H1 (cell line): ENCODE measurements around the gene STX8. TPM values are rescaled to one million over a fixed set of nuclear protein-coding genes. Genes with fewer than 3 reads are reported as not detected.

Experiments
- CTCF ChIA-PET: fragments of 300-600 bp; sonication (Branson Sonifier 250); formaldehyde crosslinking; loops from one replicate; lab custom pipeline; 2021; ENCODE audit not compliant: partially characterized antibody; lab: Charles Lee
- POLR2A ChIA-PET: fragments of 300-600 bp; sonication (Branson Sonifier 250); formaldehyde crosslinking; loops from one replicate; lab custom pipeline; 2021; ENCODE audit warnings: inconsistent platforms; ENCODE audit not compliant: partially characterized antibody; lab: Charles Lee
- DNase-seq, 2 experiments: peaks; one replicate each; pipeline versions ENCODE4 v3.0.0 to v3.0.0-alpha.2; 2010 to 2022; ENCODE audit warnings: low spot score in 2 of 2, low read depth in 1 of 2, mixed read lengths in 1 of 2
- FAIRE-seq: peaks from 2 replicates; lab custom pipeline; 2011; peaks lifted over from hg19 to GRCh38; lab: Jason Lieb, UNC
- H2AFZ ChIP-seq: 2 replicates; pipeline ENCODE4 v1.8.1; 2012; ENCODE audit warnings: low read length, inconsistent platforms
- H2AK5ac ChIP-seq: 2 replicates; pipeline ENCODE4 v1.6.1; 2013; ENCODE audit warnings: low read depth, low read length
- H2BK120ac ChIP-seq: replicated peaks from 2 replicates; pipeline ENCODE3; 2013; ENCODE audit warnings: low read depth, low read length, inconsistent platforms
- H2BK12ac ChIP-seq: 2 replicates; pipeline ENCODE4 v1.6.1; 2013; ENCODE audit warnings: low read depth, low read length
- H2BK15ac ChIP-seq: 2 replicates; pipeline ENCODE4 v1.6.1; 2013; ENCODE audit warnings: low read length
- H2BK20ac ChIP-seq: 2 replicates; pipeline ENCODE4 v1.6.1; 2013; ENCODE audit warnings: low read length
- H2BK5ac ChIP-seq: 2 replicates; pipeline ENCODE4 v1.6.1; 2013; ENCODE audit warnings: low read depth, low read length
- H3K14ac ChIP-seq: 2 replicates; pipeline ENCODE4 v1.6.1; 2013; ENCODE audit warnings: inconsistent platforms; ENCODE audit not compliant: insufficient read length
- H3K18ac ChIP-seq: 2 replicates; pipeline ENCODE4 v1.6.1; 2013; ENCODE audit warnings: low read length; ENCODE audit errors: extremely low read depth
- H3K23ac ChIP-seq: 2 replicates; pipeline ENCODE4 v1.6.1; 2013; ENCODE audit warnings: inconsistent platforms; ENCODE audit not compliant: insufficient read length
- H3K23me2 ChIP-seq: 2 replicates; pipeline ENCODE4 v1.6.1; 2013; ENCODE audit warnings: low read depth, low read length
- H3K27ac ChIP-seq: 2 replicates; pipeline ENCODE4 v1.6.1; 2011; ENCODE audit warnings: low read depth, low read length, inconsistent platforms
- H3K27me3 ChIP-seq, 4 experiments: replicated peaks in 1 of 4; 1 replicate in 1 of 4; 2 replicates in 3 of 4; pipeline versions ENCODE4 v1.6.1 to v1.8.1; 2011 to 2013; ENCODE audit warnings: low read length in 3 of 4, mild to moderate bottlenecking in 3 of 4, inconsistent platforms in 2 of 4, mixed read lengths in 2 of 4, moderate library complexity in 1 of 4; ENCODE audit not compliant: control insufficient read depth in 3 of 4, insufficient read depth in 3 of 4; ENCODE audit errors: extremely low read depth in 1 of 4
- H3K36me3 ChIP-seq, 4 experiments: 2 replicates each; pipeline versions ENCODE4 v1.6.1 to v1.8.1; 2011 to 2013; ENCODE audit warnings: mild to moderate bottlenecking in 4 of 4, low read length in 3 of 4, moderate library complexity in 2 of 4, control low read depth in 1 of 4, inconsistent platforms in 1 of 4; ENCODE audit not compliant: insufficient read depth in 4 of 4, control insufficient read depth in 2 of 4
- H3K4ac ChIP-seq: replicated peaks from 2 replicates; pipeline ENCODE3; 2013; ENCODE audit warnings: low read length, low read depth, mixed read lengths, inconsistent platforms; ENCODE audit not compliant: insufficient read length
- H3K4me1 ChIP-seq, 4 experiments: replicated peaks in 1 of 4; 1 replicate in 1 of 4; 2 replicates in 3 of 4; pipeline versions ENCODE4 v1.6.1 to v1.8.1; 2011 to 2013; ENCODE audit warnings: low read length in 3 of 4, inconsistent platforms in 2 of 4, mixed read lengths in 1 of 4; ENCODE audit not compliant: insufficient read depth in 4 of 4, control insufficient read depth in 3 of 4
- H3K4me2 ChIP-seq, 2 experiments: 2 replicates each; pipeline versions ENCODE4 v1.6.1 to v1.8.1; 2011 to 2013; ENCODE audit warnings: low read depth in 2 of 2, low read length in 2 of 2, control low read depth in 1 of 2, inconsistent platforms in 1 of 2, mild to moderate bottlenecking in 1 of 2; ENCODE audit not compliant: insufficient read depth in 1 of 2
- H3K4me3 ChIP-seq, 4 experiments: fragments of 200-600, 300-600 bp in 1 of 4; sonication (generic), shearing (Covaris generic), sonication (Bioruptor Twin) in 1 of 4; 2 replicates each; pipeline versions ENCODE4 v1.5.1 to v1.8.1; 2011 to 2016; ENCODE audit warnings: low read length in 4 of 4, low read depth in 3 of 4, control low read depth in 2 of 4, inconsistent platforms in 2 of 4, mild to moderate bottlenecking in 2 of 4, mixed read lengths in 1 of 4, moderate library complexity in 1 of 4; ENCODE audit not compliant: insufficient read depth in 2 of 4; ENCODE audit errors: extremely low read depth in 1 of 4
- H3K56ac ChIP-seq: replicated peaks from 2 replicates; pipeline ENCODE3; 2013; ENCODE audit warnings: low read depth, mild to moderate bottlenecking, mixed read lengths, low read length, inconsistent platforms; ENCODE audit not compliant: insufficient read length
- H3K79me1 ChIP-seq: 2 replicates; pipeline ENCODE4 v1.6.1; 2013; ENCODE audit warnings: low read depth, low read length, control low read depth
- H3K79me2 ChIP-seq, 2 experiments: 2 replicates each; pipeline versions ENCODE4 v1.6.1 to v1.8.1; 2012 to 2013; ENCODE audit warnings: low read length in 2 of 2, mild to moderate bottlenecking in 2 of 2, inconsistent platforms in 1 of 2; ENCODE audit not compliant: insufficient read depth in 2 of 2, control insufficient read depth in 1 of 2
- H3K9ac ChIP-seq, 4 experiments: replicated peaks in 1 of 4; 1 replicate in 1 of 4; 2 replicates in 3 of 4; pipeline versions ENCODE4 v1.6.1 to v1.8.1; 2011 to 2013; ENCODE audit warnings: low read depth in 3 of 4, low read length in 3 of 4, control low read depth in 2 of 4, mild to moderate bottlenecking in 2 of 4, moderate library complexity in 2 of 4, inconsistent platforms in 1 of 4; ENCODE audit errors: extremely low read depth in 1 of 4
- H3K9me3 ChIP-seq, 2 experiments: 2 replicates each; pipeline versions ENCODE4 v1.6.1 to v1.8.1; 2012 to 2013; ENCODE audit warnings: mild to moderate bottlenecking in 2 of 2, moderate library complexity in 2 of 2, control low read depth in 1 of 2, inconsistent platforms in 1 of 2, low read depth in 1 of 2, low read length in 1 of 2, mixed read lengths in 1 of 2; ENCODE audit not compliant: insufficient read depth in 2 of 2
- H4K20me1 ChIP-seq, 2 experiments: replicated peaks in 1 of 2; 2 replicates each; pipeline versions ENCODE3 to v1.8.1; 2011 to 2013; ENCODE audit warnings: inconsistent platforms in 2 of 2, low read length in 2 of 2, mild to moderate bottlenecking in 1 of 2; ENCODE audit not compliant: insufficient read depth in 2 of 2, control insufficient read depth in 1 of 2
- H4K5ac ChIP-seq: 2 replicates; pipeline ENCODE4 v1.6.1; 2013; ENCODE audit warnings: low read length, low read depth, mixed read lengths, inconsistent platforms; ENCODE audit not compliant: insufficient read length
- H4K8ac ChIP-seq: 2 replicates; pipeline ENCODE4 v1.8.0; 2013; ENCODE audit warnings: mild to moderate bottlenecking, moderate library complexity, low read length, inconsistent platforms; ENCODE audit not compliant: insufficient read depth; ENCODE audit errors: extremely low read depth
- H4K91ac ChIP-seq: replicated peaks from 2 replicates; pipeline ENCODE3; 2013; ENCODE audit warnings: low read length, mixed read lengths, inconsistent platforms; ENCODE audit not compliant: insufficient read length
- CREB1 ChIP-seq: IDR thresholded peaks from 2 replicates; pipeline ENCODE4 v1.6.1; 2012; ENCODE audit warnings: inconsistent platforms
- EGR1 ChIP-seq: IDR thresholded peaks from 2 replicates; pipeline ENCODE4 v1.6.1; 2011; ENCODE audit warnings: low read depth, low read length, borderline replicate concordance
- EZH2 ChIP-seq: fragments of 200-600 bp; sonication (generic); IDR thresholded peaks from 2 replicates; pipeline ENCODE4 v1.7.1; 2012; ENCODE audit warnings: low read depth, mild to moderate bottlenecking, moderate library complexity, low read length, inconsistent platforms; ENCODE audit not compliant: severe bottlenecking
- FOSL1 ChIP-seq: IDR thresholded peaks from 2 replicates; pipeline ENCODE4 v1.6.1; 2011; ENCODE audit warnings: mild to moderate bottlenecking, low read depth, low read length, moderate library complexity; ENCODE audit not compliant: insufficient read depth
- KDM5A ChIP-seq: fragments of 200-600 bp; IDR thresholded peaks from 2 replicates; pipeline ENCODE4 v1.7.1; 2012; ENCODE audit warnings: mild to moderate bottlenecking, low read length, inconsistent platforms, mixed read lengths
- POLR2AphosphoS5 ChIP-seq: IDR thresholded peaks from 2 replicates; pipeline ENCODE4 v1.6.1; 2011; ENCODE audit warnings: low read depth, low read length
- RBBP5 ChIP-seq: IDR thresholded peaks from 2 replicates; pipeline ENCODE4 v1.7.1; 2012; ENCODE audit warnings: low read depth, mild to moderate bottlenecking, inconsistent platforms, low read length, moderate library complexity, borderline replicate concordance
- RNF2 ChIP-seq: fragments of 200-900, 300-1000 bp; sonication (generic); IDR thresholded peaks from 2 replicates; pipeline ENCODE4 v1.7.1; 2016; ENCODE audit warnings: borderline replicate concordance, low read depth, mild to moderate bottlenecking, antibody characterized with exemption, low read length; ENCODE audit not compliant: poor library complexity, severe bottlenecking; ENCODE audit errors: missing control alignments
- SUZ12 ChIP-seq: fragments of 200-600 bp; sonication (generic); IDR thresholded peaks from 2 replicates; pipeline ENCODE4 v1.6.1; 2012; ENCODE audit warnings: mild to moderate bottlenecking, inconsistent platforms, low read length, moderate library complexity, mixed read lengths
- WGBS, 2 experiments: shearing (Covaris generic) in 1 of 2; methylation state at CpG; one replicate each; pipeline versions ENCODE4 v1.1.6 to v1.1.7; 2013 to 2015; ENCODE audit warnings: low lambda C conversion rate in 2 of 2, mixed read lengths in 2 of 2, inconsistent platforms in 1 of 2, low coverage in 1 of 2, missing lambda C conversion rate in 1 of 2; ENCODE audit not compliant: insufficient replicate concordance in 2 of 2, insufficient coverage in 1 of 2, insufficient read length in 1 of 2; ENCODE audit errors: extremely low coverage in 1 of 2, missing lambda C conversion rate in 1 of 2; 5-methylcytosine and 5-hydroxymethylcytosine counted together
- polyA plus RNA-seq, 7 experiments: library from polyadenylated mRNA; depleted of rRNA in 3 of 7; stranded (reverse) in 5 of 7; unstranded in 2 of 7; fragments of >200 nt in 5 of 7; fragments of 200-250 nt in 2 of 7; gene quantifications; 1 replicate in 5 of 7; 2 replicates in 1 of 7; 4 replicates in 1 of 7; pipeline versions ENCODE4 v1.2.1 to v1.2.3, GENCODE V29; 2011 to 2013; ENCODE audit warnings: missing spikeins in 2 of 7, mixed read lengths in 2 of 7
- total RNA-seq: library from RNA; stranded (reverse); fragmentation: NEBNext Ultra II Directional; extraction: Animal tissue kit (Norgen Biotek cat#: 25700); gene quantifications from 2 replicates; pipeline ENCODE4 v1.2.1, GENCODE V29; 2021
- TF ChIP-seq, protein P1 (sequence below): IDR thresholded peaks from 2 replicates; pipeline ENCODE4 v1.6.1; 2012; ENCODE audit warnings: inconsistent platforms
- TF ChIP-seq, protein P2 (sequence below): IDR thresholded peaks from 2 replicates; pipeline ENCODE4 v1.6.1; 2012; ENCODE audit warnings: low read length, inconsistent platforms

STX8 gene
- total and polyA plus RNA-seq, 2 of the 8 experiments (the other 6 are each of a cell fraction or from before 2014, with no cell fraction given), result 22.8 to 42.5 TPM

- Histone ChIP-seq H3K79me1 (no peaks in the 10 kb centered on the region), H2BK15ac (no peak overlapping the region), H3K27me3 (no peaks in the 10 kb centered on the region), H2AFZ (no peak overlapping the region), H3K23ac (no peak overlapping the region), H3K4me2 (no peak overlapping the region), H4K8ac (no peak overlapping the region), H3K18ac (no peak overlapping the region), H3K56ac (no peak overlapping the region), H2BK5ac (no peak overlapping the region), H4K20me1 (no peaks in the 10 kb centered on the region), H2BK20ac (no peak overlapping the region), H2BK120ac (no peak overlapping the region), H3K9ac (no peak overlapping the region), H2BK12ac (no peak overlapping the region), H3K36me3 (no peaks in the 10 kb centered on the region), H2AK5ac (no peak overlapping the region), H3K4me1 (peaks cover 0 to 8% (median 3%) of the 10 kb centered on the region in 4 experiments; a peak in 3 of 7 replicates), H3K4me3 (no peak overlapping the region), H3K79me2 (no peaks in the 10 kb centered on the region), H3K4ac (no peak overlapping the region), H4K91ac (no peak overlapping the region), H3K9me3 (no peaks in the 10 kb centered on the region), H3K14ac (no peak overlapping the region), H4K5ac (no peak overlapping the region), H3K27ac (no peak overlapping the region), H3K23me2 (no peaks in the 10 kb centered on the region; the same call in 1 of the 2 replicates)
- DNase-seq (no peak), FAIRE-seq (no peak)
- CTCF ChIA-PET, result interaction anchor here (0.9 to 2.5 kb wide), 11 partner anchors 15 to 632 kb away, joined by 3 to 12 read pairs (median 4); no protein-coding TSS in a partner anchor
- POLR2A ChIA-PET, result no interaction called here
- 87% methylated on average over 4 of the region's 4 CpGs; no CpG with 5 or more reads in 1 of the 2 experiments for WGBS, 2 experiments
- TF ChIP-seq POLR2AphosphoS5 (no peak), EGR1 (no peak), EZH2 (no peak), RBBP5 (no peak), CREB1 (no peak), RNF2 (no peak), KDM5A (no peak), FOSL1 (no peak), SUZ12 (no peak)
- TF ChIP-seq, protein P1, sequence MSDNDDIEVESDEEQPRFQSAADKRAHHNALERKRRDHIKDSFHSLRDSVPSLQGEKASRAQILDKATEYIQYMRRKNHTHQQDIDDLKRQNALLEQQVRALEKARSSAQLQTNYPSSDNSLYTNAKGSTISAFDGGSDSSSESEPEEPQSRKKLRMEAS, result no peak
- TF ChIP-seq, protein P2, sequence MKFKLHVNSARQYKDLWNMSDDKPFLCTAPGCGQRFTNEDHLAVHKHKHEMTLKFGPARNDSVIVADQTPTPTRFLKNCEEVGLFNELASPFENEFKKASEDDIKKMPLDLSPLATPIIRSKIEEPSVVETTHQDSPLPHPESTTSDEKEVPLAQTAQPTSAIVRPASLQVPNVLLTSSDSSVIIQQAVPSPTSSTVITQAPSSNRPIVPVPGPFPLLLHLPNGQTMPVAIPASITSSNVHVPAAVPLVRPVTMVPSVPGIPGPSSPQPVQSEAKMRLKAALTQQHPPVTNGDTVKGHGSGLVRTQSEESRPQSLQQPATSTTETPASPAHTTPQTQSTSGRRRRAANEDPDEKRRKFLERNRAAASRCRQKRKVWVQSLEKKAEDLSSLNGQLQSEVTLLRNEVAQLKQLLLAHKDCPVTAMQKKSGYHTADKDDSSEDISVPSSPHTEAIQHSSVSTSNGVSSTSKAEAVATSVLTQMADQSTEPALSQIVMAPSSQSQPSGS, result no peak
Measured at GRCh38 chr17:9521062-9521461, 54.6 kb downstream of the STX8 start.
